ENCODE data around the gene SLC4A3.

The SLC4A3 gene

GRCh38 chr2:219631904-219632759 is 4.7 kb downstream of the SLC4A3 start:
- Mint-ChIP-seq H3K36me3 (ENCODE audit: low read depth) (no peaks in the 10 kb centered on the region), H3K9me3 (no peaks in the 10 kb centered on the region), H3K4me3 (no peak overlapping the region), H3K27ac (no peak overlapping the region), H3K27me3 (ENCODE audit: low read depth, poor library complexity) (peaks cover 15% of the 10 kb centered on the region), H3K4me1 (peaks cover 38% of the 10 kb centered on the region)
- TF ChIP-seq CTCF (IDR thresholded peaks at IDR 0.05), result no peak
- DNase-seq, result no peak

- H3K4me1 Mint-ChIP-seq, result peaks cover 38% of the 10 kb centered on the region
- TF ChIP-seq CTCF (IDR thresholded peaks at IDR 0.05), result no peak
- no peaks in the 10 kb centered on the region for H3K36me3 Mint-ChIP-seq (ENCODE audit: low read depth)
- no peaks in the 10 kb centered on the region for H3K9me3 Mint-ChIP-seq
- no peak overlapping the region for H3K27ac Mint-ChIP-seq
- H3K27me3 Mint-ChIP-seq (ENCODE audit: low read depth, poor library complexity), result peaks cover 15% of the 10 kb centered on the region
- DNase-seq, result no peak
- H3K4me3 Mint-ChIP-seq, result no peak overlapping the region
Measured at GRCh38 chr2:219632760-219633105, 5.3 kb downstream of the SLC4A3 start.

GRCh38 chr2:219633276-219634065 is 6.0 kb downstream of the SLC4A3 start:
- H3K4me1 Mint-ChIP-seq, result peaks cover 38% of the 10 kb centered on the region
- no peak overlapping the region for H3K4me3 Mint-ChIP-seq
- peak overlapping the region; percentile 87 for H3K27ac Mint-ChIP-seq

GRCh38 chr2:219634171-219634940 is 6.9 kb downstream of the SLC4A3 start:
- Mint-ChIP-seq H3K27ac (no peak overlapping the region), H3K36me3 (ENCODE audit: low read depth) (no peaks in the 10 kb centered on the region), H3K27me3 (ENCODE audit: low read depth, poor library complexity) (peaks cover 11% of the 10 kb centered on the region), H3K4me3 (no peak overlapping the region), H3K4me1 (peaks cover 29% of the 10 kb centered on the region), H3K9me3 (no peaks in the 10 kb centered on the region)
- no peak for DNase-seq
- no peak for TF ChIP-seq CTCF (IDR thresholded peaks at IDR 0.05)

More at GRCh38 chr2:219633276-219634065, 6.0 kb downstream of the SLC4A3 start:
- Mint-ChIP-seq H3K36me3 (ENCODE audit: low read depth) (no peaks in the 10 kb centered on the region), H3K9me3 (no peaks in the 10 kb centered on the region), H3K27me3 (ENCODE audit: low read depth, poor library complexity) (peaks cover 14% of the 10 kb centered on the region)
- TF ChIP-seq CTCF (IDR thresholded peaks at IDR 0.05), result no peak
- DNase-seq, result no peak

GRCh38 chr2:219634951-219635751 is 7.7 kb downstream of the SLC4A3 start:
- TF ChIP-seq CTCF (IDR thresholded peaks at IDR 0.05), result no peak
- Mint-ChIP-seq H3K36me3 (ENCODE audit: low read depth) (no peaks in the 10 kb centered on the region), H3K27ac (no peak overlapping the region), H3K4me3 (no peak overlapping the region), H3K4me1 (peaks cover 24% of the 10 kb centered on the region), H3K27me3 (ENCODE audit: low read depth, poor library complexity) (peaks cover 13% of the 10 kb centered on the region), H3K9me3 (no peaks in the 10 kb centered on the region)
- no peak for DNase-seq

All from nephron progenitor cell (in vitro differentiated cells).